ENCODE results near the gene CGGBP1.

The CGGBP1 gene

DNA sequence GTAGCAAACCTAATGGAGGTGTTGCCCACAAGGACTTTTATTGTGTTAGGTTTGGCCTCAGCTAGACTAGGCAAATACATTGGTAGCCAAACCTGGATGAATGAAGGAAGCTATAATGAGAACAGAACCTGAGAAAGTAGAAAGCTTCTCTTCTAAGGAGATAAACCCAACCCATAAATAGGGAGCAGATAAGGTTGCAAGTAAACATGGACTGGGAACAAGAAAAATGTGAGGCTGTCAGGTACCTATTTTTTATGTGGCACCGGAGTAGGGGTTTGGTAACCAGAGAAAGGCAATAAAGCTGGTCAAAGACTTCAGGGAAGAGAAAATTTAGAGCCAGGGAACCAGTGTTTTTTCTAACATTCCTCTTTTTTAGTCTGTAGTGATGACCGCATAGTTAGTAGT, 25.3 kb upstream of the CGGBP1 start:
- in situ Hi-C loops (cut with HindIII; ENCODE audit: low sequenced_read_pairs) = no loop called here
- TF ChIP-seq, protein P1, sequence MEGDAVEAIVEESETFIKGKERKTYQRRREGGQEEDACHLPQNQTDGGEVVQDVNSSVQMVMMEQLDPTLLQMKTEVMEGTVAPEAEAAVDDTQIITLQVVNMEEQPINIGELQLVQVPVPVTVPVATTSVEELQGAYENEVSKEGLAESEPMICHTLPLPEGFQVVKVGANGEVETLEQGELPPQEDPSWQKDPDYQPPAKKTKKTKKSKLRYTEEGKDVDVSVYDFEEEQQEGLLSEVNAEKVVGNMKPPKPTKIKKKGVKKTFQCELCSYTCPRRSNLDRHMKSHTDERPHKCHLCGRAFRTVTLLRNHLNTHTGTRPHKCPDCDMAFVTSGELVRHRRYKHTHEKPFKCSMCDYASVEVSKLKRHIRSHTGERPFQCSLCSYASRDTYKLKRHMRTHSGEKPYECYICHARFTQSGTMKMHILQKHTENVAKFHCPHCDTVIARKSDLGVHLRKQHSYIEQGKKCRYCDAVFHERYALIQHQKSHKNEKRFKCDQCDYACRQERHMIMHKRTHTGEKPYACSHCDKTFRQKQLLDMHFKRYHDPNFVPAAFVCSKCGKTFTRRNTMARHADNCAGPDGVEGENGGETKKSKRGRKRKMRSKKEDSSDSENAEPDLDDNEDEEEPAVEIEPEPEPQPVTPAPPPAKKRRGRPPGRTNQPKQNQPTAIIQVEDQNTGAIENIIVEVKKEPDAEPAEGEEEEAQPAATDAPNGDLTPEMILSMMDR (IDR thresholded peaks at IDR 0.05; ENCODE audit: low read depth, low read length) = no peak
- DNase-seq (ENCODE audit: low read depth, low spot score) = no peak

GRCh38 chr3:88082854-88083253, 24.0 kb upstream of the CGGBP1 start:
- DNase-seq (ENCODE audit: low read depth, low spot score) = no peak
- TF ChIP-seq, protein P1 (IDR thresholded peaks at IDR 0.05; ENCODE audit: low read depth, low read length) = no peak
- H3K4me3 ChIP-seq (ENCODE audit: low read depth, low read length) = no peak overlapping the region
- in situ Hi-C loops (cut with HindIII; ENCODE audit: low sequenced_read_pairs) = no loop called here

More for the DNA sequence above, 25.3 kb upstream of the CGGBP1 start:
- H3K4me3 ChIP-seq (ENCODE audit: low read depth, low read length) = no peak overlapping the region

GRCh38 chr3:88078932-88079331, 20.1 kb upstream of the CGGBP1 start:
- no peak for DNase-seq (ENCODE audit: low read depth, low spot score)
- H3K4me3 ChIP-seq (ENCODE audit: low read depth, low read length) = no peak overlapping the region
- in situ Hi-C loops (cut with HindIII; ENCODE audit: low sequenced_read_pairs) = no loop called here
- TF ChIP-seq, protein P1 (IDR thresholded peaks at IDR 0.05; ENCODE audit: low read depth, low read length) = no peak

DNA sequence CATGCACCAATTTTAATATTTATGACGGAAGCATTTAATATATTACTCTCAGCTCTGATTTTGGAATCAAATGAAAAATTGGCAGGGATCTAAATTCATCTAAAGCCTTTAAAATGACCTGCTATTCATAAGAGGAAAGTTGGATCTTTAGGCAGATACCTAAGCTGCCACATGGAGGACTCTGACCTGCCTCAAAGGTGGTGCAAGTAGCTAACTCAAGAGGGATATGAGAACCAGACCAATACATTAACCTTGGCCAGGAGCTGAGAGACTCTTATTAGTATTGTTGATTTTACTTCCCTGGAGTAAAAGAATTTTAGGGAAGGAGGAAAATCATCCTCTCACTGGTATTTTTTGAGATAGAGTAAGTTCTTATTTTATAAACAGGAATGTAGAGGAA, 17.9 kb upstream of the CGGBP1 start:
- H3K4me3 ChIP-seq (ENCODE audit: low read depth, low read length) = no peak overlapping the region
- in situ Hi-C loops (cut with HindIII; ENCODE audit: low sequenced_read_pairs) = no loop called here
- TF ChIP-seq, protein P1 (IDR thresholded peaks at IDR 0.05; ENCODE audit: low read depth, low read length) = no peak
- no peak for DNase-seq (ENCODE audit: low read depth, low spot score)

- no peak overlapping the region for H3K4me3 ChIP-seq (ENCODE audit: low read depth, low read length)
- in situ Hi-C loops (cut with HindIII; ENCODE audit: low sequenced_read_pairs) = no loop called here
- DNase-seq (ENCODE audit: low read depth, low spot score) = no peak
- TF ChIP-seq, protein P1 (IDR thresholded peaks at IDR 0.05; ENCODE audit: low read depth, low read length) = no peak
Observed at GRCh38 chr3:88075497-88075896, 16.7 kb upstream of the CGGBP1 start.

DNA sequence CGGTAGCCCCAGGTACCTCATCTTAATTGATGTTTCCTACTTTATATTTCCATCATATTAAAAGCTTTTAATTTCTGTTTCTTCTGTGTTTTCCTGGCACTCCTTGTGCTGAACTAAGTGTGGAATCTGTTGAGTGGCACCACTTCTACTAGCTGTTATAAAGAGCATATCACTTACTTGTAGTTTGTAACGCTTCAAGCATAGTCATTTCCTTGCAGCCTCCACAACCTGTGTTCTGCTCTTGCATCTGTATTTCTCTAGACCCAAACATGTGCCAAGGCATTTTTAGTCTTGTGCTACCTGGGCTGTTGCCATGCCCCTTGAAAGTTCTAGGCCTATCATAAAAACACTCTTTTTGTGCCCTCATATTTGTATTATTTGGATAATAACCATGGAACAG, 16.3 kb upstream of the CGGBP1 start:
- no peak for DNase-seq (ENCODE audit: low read depth, low spot score)
- TF ChIP-seq, protein P1 (IDR thresholded peaks at IDR 0.05; ENCODE audit: low read depth, low read length) = no peak
- in situ Hi-C loops (cut with HindIII; ENCODE audit: low sequenced_read_pairs) = no loop called here

GRCh38 chr3:88061746-88062145, 2.9 kb upstream of the CGGBP1 start:
- in situ Hi-C loops (cut with HindIII; ENCODE audit: low sequenced_read_pairs) = no loop called here
- TF ChIP-seq, protein P1 (IDR thresholded peaks at IDR 0.05; ENCODE audit: low read depth, low read length) = no peak
- no peak overlapping the region for H3K4me3 ChIP-seq (ENCODE audit: low read depth, low read length)
- DNase-seq (ENCODE audit: low read depth, low spot score) = no peak

More for the DNA sequence above, 16.3 kb upstream of the CGGBP1 start:
- H3K4me3 ChIP-seq (ENCODE audit: low read depth, low read length) = no peak overlapping the region

Measured in astrocyte of the spinal cord (primary cell).